Stimulated activated CD4-positive, alpha-beta T cell treated with anti-CD3 and anti-CD28 coated beads, Interleukin-4, amount 100 ng/mL, for 1 hour (primary cell): Measurements from ENCODE around the gene SRD5A3.

Experiments
- DNase-seq: peaks from one replicate; pipeline ENCODE4 v3.0.0-alpha.2; 2020

SRD5A3 gene

DNA sequence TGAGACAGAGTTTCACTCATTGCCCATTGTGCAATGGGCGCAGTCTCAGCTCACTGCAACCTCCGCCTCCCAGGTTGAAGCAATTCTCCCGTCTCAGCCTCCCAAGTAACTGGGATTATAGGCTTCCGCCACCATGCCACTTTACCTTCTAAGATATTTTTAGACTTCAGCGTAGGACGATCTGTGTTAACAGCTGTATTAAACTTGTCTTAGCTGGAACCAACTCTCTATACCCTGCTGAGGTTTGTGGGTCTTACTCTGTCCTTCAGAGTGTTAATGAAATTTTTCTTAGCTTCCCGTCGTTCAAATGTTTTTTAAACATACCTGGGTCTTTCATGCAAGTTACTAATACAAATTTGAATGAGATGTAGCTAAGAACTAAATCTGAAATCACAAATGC, 64.4 kb downstream of the SRD5A3 start:
- no peak for DNase-seq

GRCh38 chr4:55411621-55412020, 65.6 kb downstream of the SRD5A3 start:
- DNase-seq, result no peak

- no peak for DNase-seq
These were observed 70.1 kb downstream of the SRD5A3 start for GRCh38 chr4:55416176-55416575.
